K562 (cell line): ENCODE data around the gene CASP2.

ENCODE experiments used
- ARNT ChIP-seq, 2 experiments: fragments of 450-650 bp; IDR thresholded peaks; 2 replicates each; pipeline ENCODE4 v1.6.1; 2016; ENCODE audit warnings: mild to moderate bottlenecking in 1 of 2
- CTCF ChIP-seq, 3 experiments: IDR thresholded peaks in 2 of 3; conservative IDR thresholded peaks in 1 of 3; 2 replicates each; pipeline ENCODE4 v1.5.1; 2011 to 2012; ENCODE audit warnings: low read length in 3 of 3, mild to moderate bottlenecking in 3 of 3, control low read depth in 2 of 3, improper control_type of control experiment in 1 of 3, inconsistent platforms in 1 of 3, low read depth in 1 of 3, mixed read lengths in 1 of 3, moderate library complexity in 1 of 3; ENCODE audit not compliant: insufficient read depth in 2 of 3
- EZH2 ChIP-seq: IDR thresholded peaks from 2 replicates; pipeline ENCODE4 v1.6.1; 2012; ENCODE audit warnings: low read depth, mild to moderate bottlenecking, inconsistent platforms, low read length, borderline replicate concordance
- GTF2F1 ChIP-seq: IDR thresholded peaks from 2 replicates; pipeline ENCODE4 v1.6.1; 2011; ENCODE audit warnings: low read depth, low read length, improper control_type of control experiment
- JUND ChIP-seq, 2 experiments: IDR thresholded peaks; 2 replicates in 1 of 2; 3 replicates in 1 of 2; pipeline ENCODE4 v1.6.1; 2011; ENCODE audit warnings: borderline replicate concordance in 2 of 2, low read depth in 2 of 2, low read length in 2 of 2, improper control_type of control experiment in 1 of 2, missing biosample characterization in 1 of 2, missing genetic modification characterization in 1 of 2, missing genetic modification reagents in 1 of 2
- PBX2 ChIP-seq, 2 experiments: IDR thresholded peaks in 1 of 2; conservative IDR thresholded peaks in 1 of 2; 2 replicates each; pipeline ENCODE4 v1.6.1; 2016; ENCODE audit warnings: low read depth in 2 of 2, mild to moderate bottlenecking in 1 of 2, missing compliant biosample characterization in 1 of 2, missing genetic modification characterization in 1 of 2, moderate library complexity in 1 of 2
- POLR2A ChIP-seq: fragments of 450-650 bp; conservative IDR thresholded peaks from 2 replicates; pipeline ENCODE4 v1.6.1; 2016
- RAD21 ChIP-seq, 2 experiments: fragments of 250-450 bp in 1 of 2; fragments of 450-650 bp in 1 of 2; sonication (Bioruptor Pico) in 1 of 2; formaldehyde crosslinking in 1 of 2; IDR thresholded peaks in 1 of 2; conservative IDR thresholded peaks in 1 of 2; 2 replicates each; pipeline versions ENCODE4 v1.4.0 to v1.8.0; 2020 to 2022; ENCODE audit warnings: mild to moderate bottlenecking in 2 of 2, moderate library complexity in 1 of 2
- RCOR1 ChIP-seq, 2 experiments: IDR thresholded peaks; 2 replicates each; pipeline ENCODE4 v1.6.1; 2012; ENCODE audit warnings: low read depth in 2 of 2, low read length in 2 of 2, borderline replicate concordance in 1 of 2, improper control_type of control experiment in 1 of 2
- SMARCB1 ChIP-seq: IDR thresholded peaks from 2 replicates; pipeline ENCODE4 v1.6.1; 2011; ENCODE audit warnings: improper control_type of control experiment, low read depth; ENCODE audit not compliant: insufficient read length
- ZBTB5 ChIP-seq: fragments of 450-650 bp; IDR thresholded peaks from 2 replicates; pipeline ENCODE4 v1.6.1; 2017; ENCODE audit warnings: antibody characterized with exemption
- ZBTB8A ChIP-seq: fragments of 450-650 bp; IDR thresholded peaks from 2 replicates; pipeline ENCODE4 v1.6.1; 2018; ENCODE audit warnings: mild to moderate bottlenecking, moderate library complexity; ENCODE audit not compliant: partially characterized antibody
- ZNF695 ChIP-seq: fragments of 450-650 bp; formaldehyde crosslinking; IDR thresholded peaks from 2 replicates; pipeline ENCODE4 v1.4.0; 2020; ENCODE audit warnings: mild to moderate bottlenecking, moderate library complexity

GRCh38 chr7:143304938-143305337 is 16.8 kb downstream of the CASP2 start:
- no peak for TF ChIP-seq CTCF (IDR thresholded peaks at IDR 0.05 in 2 of 3, conservative IDR thresholded peaks at IDR 0.05 in 1 of 3; ENCODE audit: insufficient read depth in 2 of 3, low read depth in 1 of 3, low read length in 3 of 3)
- TF ChIP-seq ZNF695 (CRISPR knock-in tag): no peak
- TF ChIP-seq ZBTB5: no peak
- TF ChIP-seq PBX2 (CRISPR knock-in tag; IDR thresholded peaks at IDR 0.05; ENCODE audit: low read depth): no peak
- TF ChIP-seq PBX2 (tag; conservative IDR thresholded peaks at IDR 0.05; ENCODE audit: low read depth): no peak
- TF ChIP-seq EZH2: no peak
- no peak for TF ChIP-seq SMARCB1
- TF ChIP-seq POLR2A: no peak
- TF ChIP-seq RCOR1 (IDR thresholded peaks at IDR 0.05; ENCODE audit: borderline replicate concordance in 1 of 2, low read depth in 2 of 2, low read length in 2 of 2): no peak
- TF ChIP-seq JUND (IDR thresholded peaks at IDR 0.05; ENCODE audit: borderline replicate concordance, low read depth, low read length): no peak
- no peak for TF ChIP-seq JUND (tag; IDR thresholded peaks at IDR 0.05; ENCODE audit: borderline replicate concordance, low read depth, low read length)
- no peak for TF ChIP-seq ARNT (IDR thresholded peaks at IDR 0.05)
- no peak for TF ChIP-seq ZBTB8A
- no peak for TF ChIP-seq RAD21 (CRISPR knock-in tag; conservative IDR thresholded peaks at IDR 0.05 in 1 of 2, IDR thresholded peaks at IDR 0.05 in 1 of 2)
- no peak for TF ChIP-seq GTF2F1
